ENCODE data around the gene RAB17.
"Not testable (repeated sequence)": the region's sequence is repeated elsewhere in the genome, so short reads cannot be mapped to it uniquely, and the experiment has no call there.

Gene RAB17

GRCh38 chr2:237624565-237624964, 34.0 kb upstream of the RAB17 start:
- no peak for DNase-seq

DNA sequence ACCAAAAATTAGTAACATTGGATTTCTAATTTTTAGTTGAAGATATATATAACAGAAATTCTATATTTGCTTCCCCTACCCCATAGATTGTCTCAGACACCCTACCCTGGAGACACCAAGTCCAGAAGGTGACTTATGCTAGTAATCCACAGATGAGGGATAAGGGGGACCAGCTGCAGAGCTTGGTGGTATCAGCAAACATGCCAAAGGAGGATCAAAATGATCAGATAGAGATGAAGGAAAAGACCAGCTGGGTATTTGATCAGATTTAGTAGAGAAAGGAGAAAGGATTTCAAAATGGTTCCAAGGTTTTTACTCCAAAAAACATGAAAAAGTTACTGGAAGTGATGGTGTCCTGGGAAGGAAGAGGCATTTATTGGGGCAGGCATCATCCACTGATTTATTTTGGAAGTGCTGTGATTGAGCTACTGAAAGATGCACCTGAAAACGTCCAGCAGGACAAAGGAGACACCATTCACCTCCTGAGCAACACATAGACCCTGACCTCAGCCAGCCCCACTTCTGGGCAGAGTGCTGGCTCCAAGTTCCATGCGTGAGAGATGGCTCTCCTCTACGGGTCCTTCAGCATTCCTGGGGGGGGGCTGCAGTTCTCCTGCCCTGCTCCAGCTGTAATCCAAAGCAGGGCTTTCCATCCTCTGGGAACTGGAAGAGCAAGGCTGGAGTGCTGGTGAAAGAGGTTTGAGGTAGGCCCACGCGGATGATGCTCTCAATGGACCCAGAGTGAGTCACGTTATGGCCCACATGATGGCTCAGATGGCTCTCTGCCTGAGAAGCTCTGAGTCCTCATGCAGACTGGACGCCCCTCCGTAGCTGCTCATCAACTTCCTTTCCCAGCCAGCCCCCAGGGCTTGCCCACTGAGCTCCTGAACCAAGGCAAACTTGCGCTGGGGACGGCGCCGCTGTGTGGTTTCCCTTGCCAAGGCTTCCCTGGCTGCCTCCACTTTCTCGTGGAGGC, 33.2 kb upstream of the RAB17 start:
- DNase-seq = no peak

- no peak for DNase-seq
These were observed 27.9 kb upstream of the RAB17 start for GRCh38 chr2:237618449-237618848.

- no peak for DNase-seq
These were observed 27.1 kb upstream of the RAB17 start for GRCh38 chr2:237617587-237617982.

DNA sequence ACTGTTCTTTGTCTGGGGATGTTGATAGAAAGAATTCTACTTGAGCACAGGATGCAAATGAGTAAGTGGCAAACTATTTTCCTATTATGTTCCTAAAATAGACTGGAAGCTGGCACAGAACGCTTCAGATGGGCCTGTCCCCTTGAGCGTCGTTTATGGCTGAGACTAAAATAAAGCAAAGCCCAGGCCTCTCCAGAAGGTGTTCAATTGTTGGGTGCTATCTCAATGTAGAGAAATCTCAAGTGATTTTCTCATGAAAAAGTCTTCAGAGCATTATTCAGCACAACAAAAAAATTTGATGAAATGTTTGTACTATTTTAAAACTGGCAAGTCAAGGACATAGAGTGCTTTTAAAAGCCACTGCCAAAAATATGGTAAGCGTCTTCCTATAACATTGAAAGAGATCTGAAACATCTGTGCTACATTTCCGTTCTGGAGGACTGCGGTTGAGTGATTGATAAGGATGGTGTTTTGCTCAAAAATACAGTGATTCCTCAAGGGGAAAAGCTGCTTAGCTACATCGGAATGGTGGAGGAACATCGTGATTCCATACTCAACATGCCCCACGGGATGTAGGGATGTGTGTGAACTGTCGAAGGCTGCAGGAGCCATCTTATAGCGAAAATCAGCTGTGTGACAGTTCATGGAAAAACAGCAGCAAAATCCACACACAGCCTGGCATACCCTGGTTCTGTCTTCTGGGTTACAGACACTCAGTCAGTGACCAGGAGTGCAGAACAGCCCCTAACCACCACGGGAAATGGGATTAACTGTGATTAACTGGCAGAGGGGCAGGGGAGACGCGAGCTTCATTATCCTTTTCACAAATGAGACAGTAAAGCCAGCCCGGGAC, 26.4 kb upstream of the RAB17 start:
- DNase-seq = no peak

DNA sequence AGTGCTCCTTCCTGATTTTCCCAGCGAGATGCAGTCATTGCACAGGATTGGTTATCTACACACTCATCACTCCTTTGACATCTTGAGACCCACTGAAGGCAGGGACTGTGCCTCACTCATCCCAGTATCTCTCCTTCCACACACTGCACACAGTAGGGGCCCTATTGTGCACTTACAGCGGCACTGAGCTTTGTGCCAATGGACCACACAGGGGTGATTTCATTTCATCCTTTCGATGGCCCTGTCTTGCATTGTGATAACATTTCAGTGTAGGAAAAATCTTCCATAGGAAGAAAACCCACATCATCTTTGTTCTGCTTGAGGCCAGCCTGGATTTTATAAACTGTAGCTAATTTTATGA, 25.8 kb upstream of the RAB17 start:
- DNase-seq = no peak

DNA sequence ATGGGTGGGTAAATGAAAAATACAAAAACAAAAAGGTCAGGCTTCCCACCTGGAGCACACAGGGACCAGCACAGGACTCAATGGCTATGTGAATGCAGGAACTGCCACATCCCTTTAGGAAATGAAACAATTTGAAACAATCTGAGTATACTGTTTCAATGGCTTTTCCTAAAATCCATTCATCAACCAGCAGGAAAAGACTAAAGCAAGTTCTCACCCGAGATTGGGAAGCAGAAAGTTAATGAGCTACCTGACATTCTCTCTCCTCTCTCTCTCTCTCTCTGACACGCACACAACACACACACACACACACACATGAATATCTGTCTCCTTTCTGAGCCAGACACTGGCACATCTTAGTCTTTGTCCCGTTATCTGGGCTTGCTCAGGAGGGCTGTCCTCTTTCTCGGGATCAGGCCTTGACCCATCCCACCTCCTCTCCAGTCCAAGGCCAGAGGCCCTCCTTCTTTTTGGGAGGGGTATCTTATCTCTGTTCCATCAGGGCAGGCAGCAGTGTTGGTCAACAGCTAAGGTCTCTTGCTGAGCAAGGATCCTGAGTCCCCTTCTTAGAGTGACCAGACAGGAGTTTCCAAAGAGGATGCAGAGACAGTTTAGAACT, 25.2 kb upstream of the RAB17 start:
- no peak for DNase-seq

- no peak for DNase-seq
These were observed 23.7 kb upstream of the RAB17 start for GRCh38 chr2:237614151-237614720.

GRCh38 chr2:237613679-237614078, 23.1 kb upstream of the RAB17 start:
- no peak for DNase-seq

DNA sequence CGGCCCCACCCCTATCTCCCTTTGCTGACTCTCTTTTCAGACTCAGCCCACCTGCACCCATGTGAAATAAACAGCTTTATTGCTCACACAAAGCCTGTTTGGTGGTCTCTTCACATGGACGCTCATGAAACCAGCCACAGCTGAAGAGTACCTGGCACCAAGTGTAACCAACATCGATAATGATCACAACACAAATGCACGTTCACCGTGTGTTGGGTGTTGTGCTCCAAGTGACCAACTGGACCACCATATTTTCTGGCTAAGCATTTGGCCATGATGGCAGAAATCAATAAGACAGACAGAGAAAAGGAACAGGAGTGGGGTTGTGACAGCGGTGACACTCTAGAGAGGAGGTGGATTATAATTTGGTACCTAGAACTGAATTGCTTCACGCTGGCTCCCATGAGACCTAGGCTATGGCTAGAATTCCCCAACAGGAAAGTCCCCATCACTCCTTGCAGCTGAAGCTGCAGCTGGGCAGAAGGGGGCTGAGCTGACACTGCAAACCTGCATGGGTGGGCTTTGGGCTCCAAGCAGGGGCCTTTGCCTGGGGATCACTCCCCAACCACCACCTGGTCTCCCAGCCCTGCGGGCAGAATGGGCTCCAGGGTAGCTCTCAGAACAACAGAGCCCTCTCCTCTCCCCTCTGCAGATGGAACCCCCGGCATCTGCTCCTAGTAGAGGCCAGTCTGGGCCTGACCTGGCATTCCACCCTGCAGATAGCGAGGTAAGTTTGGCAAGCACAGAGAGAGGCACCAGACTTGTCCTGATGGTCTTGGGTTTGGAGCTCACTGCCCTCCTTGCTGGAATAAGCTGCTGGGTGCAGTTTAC, 22.2 kb upstream of the RAB17 start:
- DNase-seq = no peak

GRCh38 chr2:237606522-237606921, 16.0 kb upstream of the RAB17 start:
- not testable (repeated sequence) for DNase-seq

DNA sequence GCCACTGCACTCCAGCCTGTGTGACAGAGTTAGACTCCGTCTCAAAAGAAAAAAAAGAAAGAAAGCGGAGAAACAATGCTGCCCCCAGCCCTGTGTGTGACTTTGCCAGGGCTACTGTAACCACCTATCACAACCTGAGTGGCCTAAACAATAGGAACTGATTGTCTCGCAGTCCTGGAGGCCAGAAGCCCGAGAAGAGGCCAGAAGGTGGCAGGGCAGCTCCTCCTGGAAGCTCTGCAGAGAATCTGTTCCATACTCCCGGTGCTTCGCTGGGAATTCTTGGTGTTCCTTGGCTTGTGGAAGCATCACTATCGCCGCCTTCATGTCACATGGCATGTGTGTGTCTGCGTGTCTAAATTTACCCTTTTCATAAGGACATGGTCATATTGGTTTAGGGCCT, 14.4 kb upstream of the RAB17 start:
- DNase-seq = no peak

DNA sequence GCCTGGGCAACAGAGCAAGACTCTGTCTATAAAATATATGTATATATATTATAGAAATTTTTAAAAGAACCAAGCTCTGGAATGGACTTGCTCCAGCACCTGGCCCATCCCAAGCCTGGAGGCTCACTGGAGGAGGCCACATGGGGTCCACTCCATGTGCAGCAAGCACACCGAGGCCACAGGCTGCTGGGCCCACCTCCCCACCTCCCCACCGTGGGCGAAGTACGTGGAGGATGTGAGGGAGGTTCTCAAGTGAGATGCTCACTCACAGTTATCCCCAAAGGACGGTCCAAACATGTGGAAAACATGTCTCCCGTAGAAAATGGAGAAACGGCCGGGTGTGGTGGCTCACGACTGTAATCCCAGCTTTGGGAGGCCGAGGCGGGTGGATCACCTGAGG, 13.9 kb upstream of the RAB17 start:
- DNase-seq = no peak

DNA sequence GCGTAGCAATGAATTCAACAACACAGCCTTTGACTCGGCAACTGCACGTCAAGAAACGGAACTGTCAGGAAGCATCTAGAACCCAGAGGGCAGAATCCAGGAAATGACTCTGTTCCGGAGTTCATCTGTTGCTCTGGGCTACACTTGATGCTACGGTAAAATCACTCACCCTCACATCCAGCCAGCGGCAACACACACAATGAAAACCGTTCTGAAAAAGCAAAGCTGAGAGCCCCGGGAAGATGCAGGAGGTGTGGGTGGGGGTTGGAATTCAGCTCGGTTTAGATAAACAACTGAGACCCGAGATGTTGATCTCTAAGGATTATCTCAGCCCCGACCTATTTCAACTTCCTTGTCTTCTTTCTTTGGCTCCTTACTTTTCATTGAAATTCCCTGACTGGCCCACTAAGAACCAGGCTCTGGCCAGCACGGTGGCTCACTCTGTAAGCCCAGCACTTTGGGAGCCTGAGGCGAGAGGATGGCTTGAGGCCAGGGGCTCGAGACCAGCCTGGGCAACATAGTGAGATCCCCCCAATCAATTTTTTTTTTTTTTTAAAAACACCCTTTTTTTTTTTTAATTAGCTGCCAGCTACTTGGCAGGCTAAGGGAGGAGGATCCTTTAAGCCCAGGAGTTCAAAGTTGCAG, 13.3 kb upstream of the RAB17 start:
- DNase-seq = peak; percentile 37

GRCh38 chr2:237603049-237603717, 12.6 kb upstream of the RAB17 start:
- no peak for DNase-seq

- no peak for DNase-seq
These were observed 11.9 kb upstream of the RAB17 start for GRCh38 chr2:237602409-237602808.

DNA sequence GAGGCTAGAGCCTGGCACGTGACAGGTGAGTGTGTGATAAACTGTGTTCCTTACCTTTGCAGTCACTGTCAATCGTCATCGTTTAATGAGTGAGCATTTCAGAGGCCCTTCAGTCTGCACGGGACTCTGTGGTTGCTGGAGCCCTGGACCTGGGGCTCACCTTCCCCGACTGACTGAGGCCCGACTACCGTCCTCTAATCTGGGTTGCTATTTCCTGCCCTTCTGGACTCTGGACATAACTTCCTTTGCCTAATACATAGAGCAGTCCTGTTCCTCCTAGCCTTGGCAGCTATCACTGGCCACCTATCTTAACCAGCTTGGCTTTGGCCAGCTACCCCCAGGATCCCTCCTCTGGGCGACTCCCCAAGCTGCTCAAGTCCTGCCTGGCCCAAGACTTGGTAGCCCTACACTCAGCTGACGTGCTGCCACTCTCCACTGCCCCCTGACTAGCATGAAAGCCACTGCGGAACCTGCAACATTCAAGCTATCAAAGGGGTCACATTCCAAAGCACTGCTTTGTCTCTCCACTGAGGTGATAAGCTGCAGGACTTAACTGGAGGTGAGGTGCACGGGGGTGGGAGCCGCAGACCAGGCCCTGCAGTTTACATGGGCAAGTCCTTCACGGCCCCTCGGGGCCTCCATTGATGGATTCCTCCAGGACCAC, 11.1 kb upstream of the RAB17 start:
- no peak for DNase-seq

DNA sequence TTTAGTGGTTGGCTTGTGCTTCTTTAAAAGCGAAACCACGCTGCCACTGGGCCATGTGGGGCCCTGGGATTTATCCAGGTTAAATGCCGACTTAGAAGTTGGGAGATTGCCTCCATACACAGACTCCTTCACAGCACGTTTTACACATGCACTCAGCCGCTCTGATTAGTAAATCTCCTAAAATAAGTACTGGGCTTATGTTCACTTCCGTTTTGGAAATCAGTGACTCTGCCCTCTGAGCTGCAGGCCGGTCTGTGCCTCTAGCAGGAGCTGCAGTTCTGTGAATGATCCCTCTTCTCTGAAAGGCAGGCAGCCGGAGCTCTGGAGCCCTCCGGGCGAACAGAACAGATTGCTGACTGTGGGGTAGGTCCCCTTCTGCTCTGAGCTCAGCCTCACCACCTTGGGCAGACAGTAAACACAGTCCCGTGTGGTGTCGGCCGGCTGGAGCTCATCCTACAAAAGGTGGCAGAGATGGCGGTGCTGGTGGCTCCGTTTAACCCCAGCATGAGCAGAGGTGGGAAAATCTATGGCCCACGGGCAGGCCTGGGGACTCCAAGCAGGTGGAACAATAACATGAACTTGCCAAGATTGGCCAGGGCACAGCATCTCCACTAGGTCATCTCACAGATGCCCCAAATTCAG, 9.8 kb upstream of the RAB17 start:
- no peak for DNase-seq

DNA sequence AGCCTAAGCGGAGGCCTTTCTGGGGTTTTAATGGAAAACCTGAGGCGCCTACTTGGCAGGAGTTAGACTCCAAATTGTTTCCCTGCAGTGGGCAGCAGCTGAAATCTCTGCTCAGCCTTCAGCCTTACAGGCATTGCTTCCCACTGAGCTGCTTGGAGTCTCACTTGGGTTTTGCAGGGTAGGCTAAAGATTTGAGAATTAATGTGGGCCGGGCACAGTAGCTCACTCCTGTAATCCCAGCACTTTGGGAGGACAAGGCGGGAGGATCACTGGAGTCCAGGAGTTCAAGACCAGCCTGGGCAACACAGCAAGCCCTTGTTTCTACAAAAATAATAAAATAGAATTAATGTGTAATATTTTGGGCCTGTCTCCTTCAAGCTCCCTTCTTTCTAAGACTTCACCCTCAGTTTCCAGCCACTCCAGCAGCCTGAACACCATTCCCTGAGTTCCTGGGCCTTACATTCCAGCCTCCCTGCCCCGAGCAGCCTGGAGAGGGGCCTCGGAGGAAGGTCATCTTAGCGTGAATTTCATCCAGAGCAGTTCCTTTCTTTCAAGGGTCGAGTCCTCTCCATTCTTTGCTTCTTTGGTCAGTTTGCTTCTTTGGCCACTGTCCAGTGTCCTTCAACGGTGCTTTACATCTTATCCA, 9.1 kb upstream of the RAB17 start:
- DNase-seq = no peak

Data from effector CD8-positive, alpha-beta T cell (primary cell).